NCI-H1105 (cell line): Measurements from ENCODE around the gene OSGIN1.
A peak's percentile ranks its signal among the peaks of the same experiment; 100 is the strongest.
"Not testable (repeated sequence)": the region's sequence is repeated elsewhere in the genome, so short reads cannot be mapped to it uniquely, and the experiment has no call there.

ENCODE experiments used
- DNase-seq: peaks from one replicate; lab custom pipeline; 2025; lab: John Stamatoyannopoulos, UW

OSGIN1 gene

GRCh38 chr16:83941546-83941945 lies 11.5 kb upstream of the OSGIN1 start:
- DNase-seq: not testable (repeated sequence)

DNA sequence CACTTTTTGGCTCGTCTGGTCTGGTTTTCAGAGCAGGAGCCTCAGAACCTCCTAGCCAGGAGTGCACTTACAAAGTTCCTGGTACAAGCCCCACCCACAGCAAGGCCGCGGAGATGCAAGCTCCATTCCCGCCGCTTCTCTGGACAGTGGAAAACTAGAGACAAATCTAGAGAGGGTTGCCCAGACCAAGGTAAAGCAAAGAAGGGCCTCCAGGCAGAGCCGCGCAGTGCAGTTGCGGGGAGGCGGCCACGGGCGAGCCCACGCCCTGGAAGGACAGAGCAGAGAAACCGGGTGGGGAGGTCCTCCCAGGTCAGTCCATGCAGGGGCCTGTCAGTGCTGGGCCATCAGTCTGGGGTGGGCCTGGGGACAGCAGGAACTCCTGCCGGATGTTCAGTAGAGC lies 11.0 kb upstream of the OSGIN1 start:
- DNase-seq: no peak

- DNase-seq: no peak
Measured at GRCh38 chr16:83942815-83943515, 10.1 kb upstream of the OSGIN1 start.

DNA sequence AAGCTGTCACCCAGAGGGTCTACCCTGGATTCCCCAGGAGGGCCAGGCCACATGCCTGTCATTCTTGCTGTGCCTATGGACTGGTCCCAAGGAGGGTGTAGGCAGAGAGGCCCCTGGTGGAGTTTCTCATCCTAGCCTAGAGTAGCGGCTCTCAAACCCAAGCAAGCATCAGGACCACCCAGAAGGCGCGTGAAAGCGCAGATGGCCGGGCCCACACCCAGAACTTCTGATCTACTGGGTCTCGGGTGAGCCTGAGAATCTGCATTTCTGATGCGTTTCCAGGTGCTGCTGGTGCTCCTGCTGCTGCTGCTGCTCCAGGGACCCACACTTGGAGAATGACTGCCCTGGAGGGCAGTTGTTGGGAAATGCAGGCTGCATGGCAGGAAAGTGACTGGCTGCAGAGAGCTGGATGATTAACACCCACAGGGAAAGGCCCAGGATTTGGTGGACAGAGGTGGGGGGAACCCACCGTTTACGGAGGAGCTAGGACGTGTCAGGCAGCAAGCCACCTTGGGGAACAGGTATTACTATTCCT lies 9.5 kb upstream of the OSGIN1 start:
- no peak for DNase-seq

GRCh38 chr16:83945587-83945986 lies 7.5 kb upstream of the OSGIN1 start:
- DNase-seq: no peak

DNA sequence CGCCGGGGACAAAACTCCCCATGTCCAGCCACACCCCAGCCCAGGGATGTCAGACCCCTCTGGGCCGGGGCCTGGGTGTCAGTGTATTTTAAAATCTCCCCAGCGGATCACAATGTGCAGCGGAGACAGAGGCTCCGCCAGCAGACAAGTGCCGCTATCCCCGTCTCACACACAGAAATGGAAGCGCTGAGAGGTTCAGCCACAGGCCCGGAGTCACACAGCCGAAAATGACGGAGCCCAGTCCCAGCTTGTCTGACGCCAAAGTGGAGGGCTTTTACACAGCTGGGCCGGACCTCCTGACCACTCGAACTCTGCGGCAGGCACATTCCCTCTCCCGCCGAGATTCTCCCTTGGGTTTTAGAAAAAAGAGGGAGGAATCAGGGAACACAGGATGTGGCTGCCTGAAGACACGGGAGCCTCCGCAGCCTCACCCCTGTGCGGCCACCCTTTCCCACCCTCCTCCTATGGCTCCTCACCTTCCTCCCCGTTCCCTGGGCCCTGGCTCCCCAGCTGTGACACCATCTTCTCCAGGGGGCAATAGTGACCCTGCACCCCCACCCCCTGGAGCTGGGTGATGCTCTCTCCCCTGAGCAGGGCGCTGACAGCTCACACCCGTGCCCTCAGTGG lies 6.8 kb upstream of the OSGIN1 start:
- DNase-seq: no peak

DNA sequence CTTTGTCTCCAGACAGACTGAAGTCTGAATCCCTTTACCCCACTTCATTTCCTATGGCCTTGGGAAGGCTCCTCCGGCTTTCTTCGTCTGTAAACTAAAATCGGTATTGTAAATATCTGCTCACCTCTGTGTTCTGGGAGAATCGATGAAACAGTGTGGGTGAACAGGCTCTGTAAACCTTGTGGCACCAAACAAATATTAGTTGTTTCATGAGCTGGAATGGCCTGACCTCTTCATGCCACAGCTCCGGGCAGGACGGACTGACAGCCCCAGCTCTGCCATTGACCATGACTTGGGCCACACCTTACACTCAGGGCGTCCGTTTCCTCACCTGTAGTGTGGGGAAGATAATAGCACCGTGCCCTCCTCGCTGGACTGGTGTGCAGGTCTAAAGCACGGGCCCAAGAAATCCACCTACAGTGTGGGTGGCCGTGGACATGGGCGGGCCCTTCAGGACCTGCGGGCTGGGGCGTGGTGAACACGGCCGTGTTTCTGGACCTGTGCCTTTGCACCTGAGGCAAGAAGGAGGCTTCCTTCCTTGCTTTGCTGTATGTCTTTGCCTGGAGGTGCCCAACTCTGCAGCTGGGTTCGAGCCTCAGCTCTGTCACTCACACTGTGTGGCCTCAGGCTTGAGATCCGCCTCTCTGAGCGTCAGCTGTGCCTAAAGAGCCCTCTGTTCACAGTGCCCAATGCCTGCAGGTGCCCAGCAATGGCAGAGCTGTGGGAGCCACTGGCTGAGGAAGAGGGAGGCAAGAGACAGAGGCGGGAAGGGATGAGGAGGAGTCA lies 6.1 kb upstream of the OSGIN1 start:
- no peak for DNase-seq

DNA sequence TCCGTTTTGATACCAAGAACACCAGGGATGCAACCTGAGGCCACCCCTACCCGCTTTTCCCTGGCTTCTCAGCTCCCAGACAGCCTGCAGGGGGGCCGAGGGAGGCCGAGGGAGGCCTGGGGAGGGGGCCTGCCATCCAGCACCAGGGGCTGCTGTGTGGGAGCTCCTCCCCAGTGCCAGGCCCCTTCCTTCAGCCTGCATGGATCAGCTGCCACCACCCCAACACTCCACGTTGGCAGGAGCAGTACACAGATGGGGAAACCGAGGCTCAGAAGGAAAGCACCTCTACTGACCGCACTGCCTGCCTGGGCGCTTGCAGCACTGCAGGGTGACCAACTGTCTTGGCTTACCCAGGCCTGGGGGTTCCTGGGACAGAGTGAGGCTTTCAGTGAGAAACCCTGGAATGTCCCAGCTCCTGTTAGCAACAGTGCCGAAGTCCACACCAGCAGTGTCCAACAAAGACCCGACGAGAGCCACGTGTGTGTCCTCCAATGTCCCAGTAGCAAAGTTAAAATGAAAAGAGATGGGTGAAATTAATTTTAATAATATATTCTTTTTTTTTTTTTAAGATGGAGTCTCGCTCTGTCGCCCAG lies 5.3 kb upstream of the OSGIN1 start:
- no peak for DNase-seq

DNA sequence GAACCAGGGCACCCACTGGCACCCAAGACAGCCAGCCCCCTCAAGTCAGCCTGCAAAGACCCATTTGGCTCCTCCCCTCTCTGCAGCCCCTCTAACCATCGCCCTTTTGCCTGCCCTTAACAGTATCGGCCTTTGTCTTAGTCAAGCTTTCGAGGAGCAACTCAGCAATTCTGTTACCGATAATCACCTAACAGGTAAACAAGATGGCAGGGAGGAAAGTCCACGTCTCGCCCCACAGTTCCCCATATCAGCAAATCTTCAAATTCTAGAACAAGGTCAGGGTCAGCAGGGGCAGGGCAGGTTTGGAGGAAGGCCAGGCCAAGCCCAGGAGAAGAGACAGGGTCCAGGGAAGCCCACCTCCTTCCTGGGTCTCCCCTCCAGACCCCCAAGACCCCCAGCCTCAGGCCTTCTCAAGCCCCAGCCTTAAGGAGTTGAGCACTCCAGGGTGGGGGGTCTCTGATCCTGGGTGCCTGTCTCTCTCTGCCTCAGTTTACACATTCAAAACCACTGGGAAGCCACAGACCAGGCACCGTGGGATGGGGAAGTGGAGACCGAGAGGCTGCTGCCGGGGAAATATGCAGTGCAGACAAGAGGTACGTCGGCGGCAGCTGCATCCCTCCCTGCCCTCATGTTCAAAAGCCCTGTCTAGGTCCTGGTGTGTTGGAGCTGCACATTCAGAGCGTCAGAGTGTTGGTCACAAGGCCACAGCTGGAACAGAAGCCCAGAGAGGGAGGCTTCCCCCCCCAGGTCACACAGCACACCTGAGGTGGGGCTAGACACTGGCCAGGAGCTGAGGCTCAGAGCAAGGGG lies 3.9 kb upstream of the OSGIN1 start:
- DNase-seq: no peak

DNA sequence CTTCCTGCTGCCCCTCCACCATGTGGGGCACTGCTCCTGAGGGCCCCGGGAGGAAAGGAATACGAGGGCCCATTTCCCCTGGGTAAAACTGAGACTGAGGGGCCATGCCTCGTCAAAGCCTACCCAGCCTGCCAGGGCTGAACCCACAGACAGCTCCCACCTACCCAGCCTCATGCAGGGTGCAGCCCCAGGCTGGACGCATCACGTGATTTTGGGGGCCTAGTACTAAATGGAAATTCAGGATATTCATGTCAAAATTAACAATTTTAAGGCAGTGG lies 3.4 kb upstream of the OSGIN1 start:
- DNase-seq: no peak

GRCh38 chr16:83950862-83951399 lies 2.1 kb upstream of the OSGIN1 start:
- not testable (repeated sequence) for DNase-seq

DNA sequence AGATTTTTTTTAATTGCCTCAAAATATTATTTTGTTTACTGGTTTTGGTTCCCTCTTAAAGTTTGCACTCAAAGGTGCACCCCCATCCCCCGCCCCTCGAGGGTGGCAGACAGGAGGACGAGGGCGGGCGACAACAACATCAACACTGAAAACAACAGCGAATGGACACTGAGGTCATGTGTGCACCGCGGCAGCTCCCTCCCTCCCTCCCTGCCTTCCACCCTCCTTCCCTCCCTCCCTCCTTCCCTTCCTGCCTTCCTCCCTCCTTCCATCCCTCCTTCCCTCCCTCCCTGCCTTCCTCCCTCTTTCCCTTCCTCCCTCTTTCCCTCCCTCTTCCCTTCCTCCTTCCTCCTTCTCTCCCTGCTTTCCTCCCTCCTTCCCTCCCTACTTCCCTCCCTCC lies 1.5 kb upstream of the OSGIN1 start:
- DNase-seq: no peak

- no peak for DNase-seq
Measured at GRCh38 chr16:83952587-83952939, 477 bp upstream of the OSGIN1 start.

DNA sequence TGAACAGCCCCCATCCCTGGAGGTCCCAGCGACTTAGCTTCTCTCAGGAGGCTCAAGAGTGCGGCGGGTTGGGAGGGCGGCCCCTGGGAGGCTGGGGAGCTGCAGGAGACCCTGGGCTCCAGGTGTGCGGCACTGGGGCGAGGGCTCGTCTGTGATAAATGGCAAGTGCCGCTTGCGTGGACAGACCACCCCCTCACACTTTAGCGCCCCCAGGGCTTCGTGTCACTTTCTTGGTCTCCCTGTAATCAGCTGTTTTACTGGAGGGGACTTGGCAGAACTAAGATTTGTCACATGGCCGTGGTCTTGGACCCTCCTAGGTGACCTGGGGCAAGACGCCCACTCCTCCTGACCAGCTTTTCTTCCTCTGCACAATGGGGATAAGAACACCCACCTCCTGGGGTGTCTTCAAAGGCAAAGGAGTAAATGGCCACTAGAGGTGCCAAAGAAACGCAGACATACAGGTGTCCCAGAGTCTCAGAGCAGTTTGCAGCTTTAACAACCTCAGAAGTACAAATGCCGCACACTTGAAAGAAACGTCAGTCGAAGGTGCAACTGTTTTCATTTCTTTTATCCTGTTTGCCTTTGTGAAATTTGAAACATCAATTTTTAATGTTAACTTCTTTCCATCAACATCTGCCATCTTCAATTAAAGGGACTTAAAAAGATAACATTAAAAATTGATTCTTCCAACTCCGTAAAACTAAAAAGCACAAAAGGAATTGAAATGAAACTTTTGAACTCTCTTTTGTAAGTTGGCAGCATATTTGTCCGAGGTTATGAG lies 946 bp downstream of the OSGIN1 start:
- DNase-seq: peak; percentile 4

DNA sequence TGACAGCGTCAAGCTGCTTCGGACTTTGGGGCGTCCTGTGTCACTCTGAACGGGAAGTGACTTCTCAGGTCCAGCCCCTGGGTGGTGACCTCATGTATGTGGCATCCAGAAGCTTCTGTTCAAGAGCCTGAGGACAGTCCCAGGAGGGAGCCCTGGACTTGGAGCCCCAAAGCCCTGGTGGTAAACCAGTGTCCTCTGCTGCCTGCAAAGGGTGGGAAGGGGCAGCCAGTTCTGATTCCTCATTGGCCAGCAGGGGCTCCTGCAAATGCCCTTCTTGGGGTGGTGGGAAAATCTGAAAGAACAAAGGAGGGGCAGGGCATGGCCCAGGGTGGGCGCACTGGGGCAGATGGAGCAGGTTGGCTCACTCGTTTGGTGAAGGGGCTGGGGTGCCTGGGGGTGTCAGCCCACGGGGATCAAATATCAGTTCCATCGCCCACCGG lies 1.6 kb downstream of the OSGIN1 start:
- no peak for DNase-seq

- no peak for DNase-seq
Measured at GRCh38 chr16:83955218-83956130, 2.4 kb downstream of the OSGIN1 start.

DNA sequence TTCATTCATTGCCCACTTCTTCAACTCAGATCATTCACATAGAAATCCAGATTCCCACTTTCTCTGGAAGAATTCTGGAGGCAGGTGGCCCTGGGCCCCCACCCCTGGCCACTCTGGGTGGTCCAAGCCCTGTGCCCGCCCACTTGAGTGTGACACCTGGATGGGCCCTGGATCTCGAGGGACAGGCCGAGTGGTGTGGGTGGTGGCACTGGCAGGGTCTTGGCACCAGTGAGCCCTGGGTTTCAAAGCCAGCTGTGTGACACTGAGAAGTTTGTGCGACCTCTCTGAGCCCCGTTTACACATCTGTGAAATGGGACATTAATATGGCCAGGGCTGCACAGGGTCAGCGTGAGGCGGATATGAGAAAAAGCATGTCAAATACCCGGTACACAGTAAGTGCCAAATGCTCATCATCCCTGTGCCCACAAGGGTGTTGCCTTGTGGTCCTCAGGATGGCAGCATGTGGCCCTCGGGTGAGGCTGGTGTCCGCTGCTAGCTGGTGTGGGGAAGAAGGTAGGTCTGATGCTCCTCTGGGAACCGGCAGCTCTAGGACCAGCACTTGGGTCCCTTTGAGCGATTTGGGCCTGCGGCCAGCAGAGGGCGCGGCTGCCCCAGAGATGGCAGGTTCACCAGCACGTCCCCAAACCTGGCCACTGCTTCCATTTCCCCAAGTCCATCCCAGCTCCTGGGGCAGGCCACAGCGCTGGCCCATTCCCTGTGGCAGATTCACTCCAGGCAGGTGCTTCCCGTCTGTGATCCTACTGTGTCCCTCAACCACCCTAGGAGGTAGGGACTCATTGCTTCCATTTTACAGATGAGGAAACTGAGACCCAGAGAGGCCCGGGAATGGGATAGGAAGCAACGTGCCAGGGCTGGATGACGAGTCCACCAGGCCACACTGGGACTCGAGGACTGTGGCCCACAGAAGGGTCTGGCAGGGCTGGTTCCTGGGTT lies 3.6 kb downstream of the OSGIN1 start:
- DNase-seq: peak; percentile 28

GRCh38 chr16:83957296-83957855 lies 4.3 kb downstream of the OSGIN1 start:
- no peak for DNase-seq
